NCI-H524 (cell line): Measurements from ENCODE around the gene LMLN.
"Not testable (repeated sequence)": the region's sequence is repeated elsewhere in the genome, so short reads cannot be mapped to it uniquely, and the experiment has no call there.

Source experiments
- DNase-seq, 2 experiments: peaks; one replicate each; lab custom pipeline; 2025; lab: John Stamatoyannopoulos, UW

LMLN gene

DNA sequence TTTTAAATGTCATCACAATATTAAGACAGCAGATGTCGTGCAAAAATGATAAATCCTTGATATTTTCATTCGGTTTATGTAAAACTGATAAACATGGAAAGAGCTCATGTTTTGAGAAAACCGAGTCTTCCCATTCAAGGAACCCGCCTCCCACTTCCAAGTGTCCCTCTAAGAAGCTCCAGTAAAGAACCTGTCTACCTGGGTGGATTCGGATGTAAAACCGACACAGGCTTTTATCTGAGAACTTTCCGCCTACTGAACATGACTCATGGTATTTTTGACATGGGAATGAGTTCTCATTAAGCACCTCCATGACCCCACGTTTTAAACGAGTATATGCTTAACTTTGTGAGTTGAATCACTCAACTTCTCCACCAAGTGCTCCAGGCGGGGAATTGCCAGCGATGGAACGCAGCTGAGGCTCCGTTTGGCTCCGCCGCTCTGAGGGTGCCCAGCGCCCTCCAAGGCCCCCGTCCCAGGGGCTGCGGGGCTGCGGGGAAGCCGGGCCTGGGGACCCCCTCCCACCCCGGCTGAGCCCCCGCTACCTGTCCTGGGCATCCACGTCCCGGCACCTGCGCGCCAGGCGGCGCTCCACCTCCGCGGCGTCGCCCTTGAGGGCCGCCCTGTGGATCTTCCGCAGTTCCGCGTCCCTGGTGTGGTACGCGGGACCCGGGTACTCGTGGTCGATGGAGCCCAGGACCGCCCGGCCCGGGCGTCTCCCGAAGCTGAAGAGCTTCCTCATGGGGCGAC, 119.9 kb downstream of the LMLN start:
- DNase-seq = peak; percentile 69 to 84

GRCh38 chr3:198080521-198081384, 120.7 kb downstream of the LMLN start:
- peak; percentile 69 to 88 for DNase-seq

GRCh38 chr3:198081421-198081844, 121.4 kb downstream of the LMLN start:
- DNase-seq = peak; percentile 33 to 76

- DNase-seq = not testable (repeated sequence)
Observed at GRCh38 chr3:198082226-198082625, 122.2 kb downstream of the LMLN start.

- no peak for DNase-seq
Observed at GRCh38 chr3:198088421-198088955, 128.5 kb downstream of the LMLN start.

DNA sequence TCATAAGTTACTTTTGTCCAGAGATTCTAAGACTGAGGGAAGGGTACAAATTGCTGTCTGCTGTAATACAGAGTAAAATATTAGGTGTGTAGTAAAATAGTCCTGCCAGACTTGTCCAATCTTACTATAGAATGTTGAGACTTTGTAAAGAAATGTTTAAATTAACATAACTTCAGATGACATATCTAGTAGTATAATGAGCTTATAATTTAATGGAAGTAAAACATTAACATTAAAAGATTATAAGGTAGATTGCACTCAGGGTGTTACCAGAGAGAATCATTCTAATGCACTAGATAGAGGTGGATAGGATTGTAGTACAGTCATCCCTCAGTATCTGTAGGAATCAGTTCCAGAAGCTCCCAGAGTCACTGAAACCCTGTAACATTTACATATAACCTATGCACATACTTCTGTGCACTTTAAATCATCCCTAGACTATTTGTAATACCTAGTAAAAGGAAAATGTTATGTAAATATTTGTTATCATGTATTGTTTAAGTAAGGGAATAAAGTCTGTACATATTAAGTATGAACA, 130.8 kb downstream of the LMLN start:
- DNase-seq = no peak

- DNase-seq = no peak
Observed at GRCh38 chr3:198092276-198092675, 132.3 kb downstream of the LMLN start.

GRCh38 chr3:198093112-198093679, 133.2 kb downstream of the LMLN start:
- no peak for DNase-seq
